Measurements from ENCODE around the gene CERS6. TPM values are rescaled to one million over a fixed set of nuclear protein-coding genes. Genes with fewer than 3 reads are reported as not detected.

CERS6 gene
- total and polyA plus RNA-seq, 2 experiments from 2014 or later: 40.9 to 99.1 TPM

DNA sequence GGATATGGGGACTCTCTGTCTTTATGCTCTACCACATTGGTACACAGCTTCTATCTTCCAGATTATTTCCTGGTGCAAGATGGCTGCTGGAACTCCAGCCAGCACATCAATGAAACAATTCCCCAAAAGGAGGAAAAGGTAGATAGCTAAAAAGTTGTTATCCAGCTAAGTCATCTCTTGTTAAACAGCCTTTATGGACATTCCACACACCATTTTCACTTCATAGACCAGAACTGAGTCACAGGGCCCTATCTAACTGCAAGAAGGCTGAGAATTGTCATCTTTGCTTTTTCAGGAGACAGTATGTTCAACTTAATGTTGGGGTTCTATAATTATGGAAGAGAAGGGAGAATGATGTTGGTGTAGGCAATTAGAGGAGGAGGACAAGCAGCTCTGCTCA lies 213.1 kb downstream of the CERS6 start:
- DNase-seq (ENCODE audit: low spot score): no peak
- Histone ChIP-seq H3K79me2 (peaks cover 56% of the 10 kb centered on the region), H3K36me3 (replicated peaks; ENCODE audit: insufficient read depth, low read depth) (no peaks in the 10 kb centered on the region), H2AFZ (no peak overlapping the region), H3K27me3 (no peaks in the 10 kb centered on the region), H3K4me1 (ENCODE audit: insufficient read depth) (no peaks in the 10 kb centered on the region), H3K4me2 (no peak overlapping the region), H3K27ac (no peak overlapping the region), H3K4me3 (no peak overlapping the region), H4K20me1 (ENCODE audit: insufficient read depth, poor library complexity, severe bottlenecking) (no peaks in the 10 kb centered on the region), H3K9me2 (replicated peaks; ENCODE audit: insufficient read depth) (no peaks in the 10 kb centered on the region), H3K9me3 (ENCODE audit: low read depth) (no peaks in the 10 kb centered on the region)
- TF ChIP-seq, protein P1, sequence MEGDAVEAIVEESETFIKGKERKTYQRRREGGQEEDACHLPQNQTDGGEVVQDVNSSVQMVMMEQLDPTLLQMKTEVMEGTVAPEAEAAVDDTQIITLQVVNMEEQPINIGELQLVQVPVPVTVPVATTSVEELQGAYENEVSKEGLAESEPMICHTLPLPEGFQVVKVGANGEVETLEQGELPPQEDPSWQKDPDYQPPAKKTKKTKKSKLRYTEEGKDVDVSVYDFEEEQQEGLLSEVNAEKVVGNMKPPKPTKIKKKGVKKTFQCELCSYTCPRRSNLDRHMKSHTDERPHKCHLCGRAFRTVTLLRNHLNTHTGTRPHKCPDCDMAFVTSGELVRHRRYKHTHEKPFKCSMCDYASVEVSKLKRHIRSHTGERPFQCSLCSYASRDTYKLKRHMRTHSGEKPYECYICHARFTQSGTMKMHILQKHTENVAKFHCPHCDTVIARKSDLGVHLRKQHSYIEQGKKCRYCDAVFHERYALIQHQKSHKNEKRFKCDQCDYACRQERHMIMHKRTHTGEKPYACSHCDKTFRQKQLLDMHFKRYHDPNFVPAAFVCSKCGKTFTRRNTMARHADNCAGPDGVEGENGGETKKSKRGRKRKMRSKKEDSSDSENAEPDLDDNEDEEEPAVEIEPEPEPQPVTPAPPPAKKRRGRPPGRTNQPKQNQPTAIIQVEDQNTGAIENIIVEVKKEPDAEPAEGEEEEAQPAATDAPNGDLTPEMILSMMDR (IDR thresholded peaks at IDR 0.05; ENCODE audit: poor library complexity): no peak
- TF ChIP-seq EZH2 (IDR thresholded peaks at IDR 0.05; ENCODE audit: borderline replicate concordance) (no peak), EZH2phosphoT487 (IDR thresholded peaks at IDR 0.05; ENCODE audit: low read depth, severe bottlenecking, unreplicated experiment) (no peak)

DNA sequence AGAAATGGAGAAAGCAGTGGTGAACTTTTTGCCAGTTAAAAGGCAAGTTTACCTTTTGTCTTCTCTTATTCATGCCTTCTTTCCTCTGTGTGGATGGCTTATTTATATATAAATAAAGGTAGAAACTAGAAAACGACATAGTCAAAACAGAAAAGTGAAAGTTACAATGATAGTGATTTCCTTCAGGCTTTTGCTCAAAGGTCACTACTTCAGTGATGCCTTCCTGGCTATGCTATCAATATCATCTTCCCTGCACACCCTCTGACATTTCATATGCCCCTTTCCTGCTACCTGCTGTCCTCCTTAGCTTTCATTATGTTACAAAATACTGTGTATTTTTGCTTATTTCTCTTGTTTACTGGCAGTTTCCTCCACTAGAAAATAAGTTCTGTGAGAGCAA lies 214.4 kb downstream of the CERS6 start:
- TF ChIP-seq, protein P1 (IDR thresholded peaks at IDR 0.05; ENCODE audit: poor library complexity): no peak
- TF ChIP-seq EZH2 (IDR thresholded peaks at IDR 0.05; ENCODE audit: borderline replicate concordance) (no peak), EZH2phosphoT487 (IDR thresholded peaks at IDR 0.05; ENCODE audit: low read depth, severe bottlenecking, unreplicated experiment) (no peak)
- Histone ChIP-seq H3K27ac (no peak overlapping the region), H3K4me3 (no peak overlapping the region), H3K9me2 (replicated peaks; ENCODE audit: insufficient read depth) (no peaks in the 10 kb centered on the region), H4K20me1 (ENCODE audit: insufficient read depth, poor library complexity, severe bottlenecking) (no peaks in the 10 kb centered on the region), H3K4me1 (ENCODE audit: insufficient read depth) (no peaks in the 10 kb centered on the region), H3K9me3 (ENCODE audit: low read depth) (no peaks in the 10 kb centered on the region), H3K36me3 (replicated peaks; ENCODE audit: insufficient read depth, low read depth) (no peaks in the 10 kb centered on the region), H3K4me2 (no peak overlapping the region), H3K79me2 (peaks cover 48% of the 10 kb centered on the region), H2AFZ (no peak overlapping the region), H3K27me3 (no peaks in the 10 kb centered on the region)
- 67% methylated on average over 1 of the region's 1 CpG for WGBS (ENCODE audit: low lambda C conversion rate, missing lambda C conversion rate)
- DNase-seq (ENCODE audit: low spot score): no peak

DNA sequence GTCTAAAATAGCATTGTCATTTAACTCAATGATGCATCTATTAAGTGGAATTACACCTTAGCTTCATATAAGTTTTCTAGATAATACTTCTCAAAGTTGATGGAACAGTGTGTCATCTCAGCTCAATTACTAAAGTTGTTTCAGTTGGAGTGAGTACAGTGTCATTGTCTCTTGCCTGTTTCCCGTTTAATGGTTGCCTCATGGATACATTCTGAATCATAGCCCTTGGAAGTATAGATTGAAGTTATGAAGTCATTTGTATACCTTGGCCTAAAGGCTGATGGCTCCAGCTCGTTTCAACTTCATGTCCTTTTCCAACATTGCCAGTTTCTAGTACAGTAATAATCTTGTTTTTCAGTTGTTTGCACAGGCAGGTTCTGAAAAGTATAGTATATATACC lies 215.9 kb downstream of the CERS6 start:
- no peak overlapping the region for H2AFZ ChIP-seq
- 61% methylated on average over 2 of the region's 2 CpGs for WGBS (ENCODE audit: low lambda C conversion rate, missing lambda C conversion rate)
- H3K4me3 ChIP-seq: no peak overlapping the region
- H3K27me3 ChIP-seq: no peaks in the 10 kb centered on the region
- no peaks in the 10 kb centered on the region for H3K36me3 ChIP-seq (replicated peaks; ENCODE audit: insufficient read depth, low read depth)
- no peaks in the 10 kb centered on the region for H3K4me1 ChIP-seq (ENCODE audit: insufficient read depth)
- DNase-seq (ENCODE audit: low spot score): no peak
- H4K20me1 ChIP-seq (ENCODE audit: insufficient read depth, poor library complexity, severe bottlenecking): no peaks in the 10 kb centered on the region
- H3K4me2 ChIP-seq: no peak overlapping the region
- no peaks in the 10 kb centered on the region for H3K9me2 ChIP-seq (replicated peaks; ENCODE audit: insufficient read depth)
- TF ChIP-seq, protein P1 (IDR thresholded peaks at IDR 0.05; ENCODE audit: poor library complexity): no peak
- H3K9me3 ChIP-seq (ENCODE audit: low read depth): no peaks in the 10 kb centered on the region
- H3K79me2 ChIP-seq: peaks cover 44% of the 10 kb centered on the region
- no peak overlapping the region for H3K27ac ChIP-seq
